Measurements from ENCODE around the gene TMTC2.

TMTC2 gene

GRCh38 chr12:82896979-82897378 lies 210.3 kb downstream of the TMTC2 start:
- DNase-seq = no peak

- no peak for DNase-seq
These were observed 211.7 kb downstream of the TMTC2 start for GRCh38 chr12:82898441-82898840.

- no peak for DNase-seq
These were observed 217.6 kb downstream of the TMTC2 start for GRCh38 chr12:82904219-82904790.

- no peak for DNase-seq
These were observed 223.7 kb downstream of the TMTC2 start for GRCh38 chr12:82910246-82910893.

GRCh38 chr12:82912406-82912805 lies 225.7 kb downstream of the TMTC2 start:
- DNase-seq = no peak

GRCh38 chr12:82919388-82920054 lies 232.8 kb downstream of the TMTC2 start:
- DNase-seq = no peak

GRCh38 chr12:82923935-82924334 lies 237.2 kb downstream of the TMTC2 start:
- DNase-seq = no peak

- DNase-seq = no peak
These were observed 239.9 kb downstream of the TMTC2 start for GRCh38 chr12:82926630-82927029.

GRCh38 chr12:82930301-82930700 lies 243.6 kb downstream of the TMTC2 start:
- DNase-seq = no peak

- no peak for DNase-seq
These were observed 244.8 kb downstream of the TMTC2 start for GRCh38 chr12:82931349-82932116.

- DNase-seq = no peak
These were observed 250.4 kb downstream of the TMTC2 start for GRCh38 chr12:82937151-82937550.

GRCh38 chr12:82942521-82942920 lies 255.8 kb downstream of the TMTC2 start:
- DNase-seq = no peak

- DNase-seq = no peak
These were observed 256.3 kb downstream of the TMTC2 start for GRCh38 chr12:82942991-82943401.

GRCh38 chr12:82948491-82948890 lies 261.8 kb downstream of the TMTC2 start:
- no peak for DNase-seq

GRCh38 chr12:82950356-82950755 lies 263.6 kb downstream of the TMTC2 start:
- DNase-seq = no peak

GRCh38 chr12:82952946-82953345 lies 266.2 kb downstream of the TMTC2 start:
- DNase-seq = no peak

- no peak for DNase-seq
These were observed 266.7 kb downstream of the TMTC2 start for GRCh38 chr12:82953397-82953796.

GRCh38 chr12:82954064-82954463 lies 267.4 kb downstream of the TMTC2 start:
- DNase-seq = no peak

GRCh38 chr12:82954572-82954971 lies 267.9 kb downstream of the TMTC2 start:
- DNase-seq = no peak

- no peak for DNase-seq
These were observed 268.3 kb downstream of the TMTC2 start for GRCh38 chr12:82955043-82955442.

- no peak for DNase-seq
These were observed 272.3 kb downstream of the TMTC2 start for GRCh38 chr12:82958966-82959365.

GRCh38 chr12:82959821-82960220 lies 273.1 kb downstream of the TMTC2 start:
- DNase-seq = no peak

- DNase-seq = no peak
These were observed 275.1 kb downstream of the TMTC2 start for GRCh38 chr12:82961835-82962234.

- DNase-seq = no peak
These were observed 277.2 kb downstream of the TMTC2 start for GRCh38 chr12:82963956-82964355.

Measured in activated CD4-positive, alpha-beta T cell treated with anti-CD3 and anti-CD28 coated beads, Interleukin-2, amount 50 U/mL, for 1 hour (primary cell).